K562 (cell line): ENCODE data around the gene TMEM158. TPM values are rescaled to one million over a fixed set of nuclear protein-coding genes. Genes with fewer than 3 reads are reported as not detected.

Experiments
- ATAC-seq: fragments of 200-7000 bp; cut with Tn5 transposase; 3 replicates; pipeline ENCODE4 v1.9.1; 2020; ENCODE audit warnings: moderate library complexity
- BruUV-seq: library from RNA; stranded (reverse); fragments of 400-500 nt; replicated peaks from 2 replicates; lab custom pipeline; 2021; lab: Mats Ljungman, UMichigan
- CTCF ChIA-PET: fragments of 300-600 bp; formaldehyde crosslinking; extraction: SDS; loops from one replicate; lab custom pipeline; 2021; ENCODE audit warnings: low intra/inter-chr PET ratio; lab: Yijun Ruan, JAX
- POLR2A ChIA-PET: fragments of 300-600, 350-650 bp; sonication (Branson Sonifier 250); formaldehyde crosslinking; extraction: SDS; loops from one replicate; lab custom pipeline; 2021; ENCODE audit warnings: antibody characterized with exemption, inconsistent platforms; lab: Yijun Ruan, JAX
- DNase-seq, 4 experiments: peaks; one replicate each; pipeline versions ENCODE4 v3.0.0 to v3.0.0-alpha.2; 2011 to 2018; ENCODE audit warnings: low spot score in 3 of 4, mixed read lengths in 3 of 4; ENCODE audit errors: extremely low read depth in 1 of 4
- FAIRE-seq: peaks from 2 replicates; lab custom pipeline; 2011; peaks lifted over from hg19 to GRCh38; lab: Jason Lieb, UNC
- H2AFZ ChIP-seq: 2 replicates; pipeline ENCODE4 v1.6.0; 2011; ENCODE audit warnings: low read depth, low read length, control low read depth, inconsistent platforms
- H3K27ac ChIP-seq: fragments of 200-600 bp; 3 replicates; pipeline ENCODE4 v1.8.0; 2011; ENCODE audit warnings: low read depth, mild to moderate bottlenecking, control low read depth, inconsistent platforms, low read length, moderate library complexity, mixed read lengths; ENCODE audit errors: extremely low read depth
- H3K27me3 ChIP-seq, 2 experiments: fragments of 300-600 bp in 1 of 2; 2 replicates in 1 of 2; 3 replicates in 1 of 2; pipeline versions ENCODE4 v1.6.0 to v1.8.0; 2011; ENCODE audit warnings: inconsistent platforms in 2 of 2, low read length in 2 of 2, mild to moderate bottlenecking in 1 of 2, mixed read lengths in 1 of 2, moderate library complexity in 1 of 2; ENCODE audit not compliant: control insufficient read depth in 2 of 2, insufficient read depth in 2 of 2
- H3K36me3 ChIP-seq: fragments of 300-600 bp; 3 replicates; pipeline ENCODE4 v1.8.0; 2011; ENCODE audit warnings: mild to moderate bottlenecking, low read length, inconsistent platforms; ENCODE audit not compliant: control insufficient read depth, insufficient read depth
- H3K4me1 ChIP-seq, 2 experiments: fragments of 200-600 bp in 1 of 2; replicated peaks in 1 of 2; 2 replicates in 1 of 2; 3 replicates in 1 of 2; pipeline versions ENCODE4 v1.5.1 to v1.8.0; 2011; ENCODE audit warnings: inconsistent platforms in 2 of 2, low read length in 2 of 2, mild to moderate bottlenecking in 1 of 2, mixed read lengths in 1 of 2, moderate library complexity in 1 of 2; ENCODE audit not compliant: control insufficient read depth in 2 of 2, insufficient read depth in 2 of 2
- H3K4me2 ChIP-seq: 2 replicates; pipeline ENCODE4 v1.6.1; 2011; ENCODE audit warnings: low read length, control low read depth, inconsistent platforms, mixed read lengths; ENCODE audit not compliant: insufficient read depth
- H3K4me3 ChIP-seq: fragments of 200-600 bp; sonication (generic), shearing (Covaris generic); 2 replicates; pipeline ENCODE4 v1.5.1; 2016; ENCODE audit warnings: control low read depth, inconsistent platforms
- H3K79me2 ChIP-seq: fragments of 200-600 bp; 3 replicates; pipeline ENCODE4 v1.8.0; 2011; ENCODE audit warnings: low read length, inconsistent platforms; ENCODE audit not compliant: control insufficient read depth, insufficient read depth
- H3K9ac ChIP-seq, 2 experiments: 2 replicates each; pipeline versions ENCODE4 v1.6.0 to v1.6.1; 2011; ENCODE audit warnings: low read depth in 2 of 2, low read length in 2 of 2, control low read depth in 1 of 2, inconsistent platforms in 1 of 2, mild to moderate bottlenecking in 1 of 2, mixed read lengths in 1 of 2; ENCODE audit not compliant: insufficient read depth in 1 of 2
- H3K9me1 ChIP-seq: one replicate; pipeline ENCODE4 v1.6.0; 2011; ENCODE audit warnings: inconsistent platforms, mild to moderate bottlenecking, low read length, moderate library complexity; ENCODE audit not compliant: control insufficient read depth, insufficient read depth
- H3K9me3 ChIP-seq: replicated peaks from 2 replicates; pipeline ENCODE4 v1.5.1; 2011; ENCODE audit warnings: low read depth, low read length, inconsistent platforms; ENCODE audit not compliant: control insufficient read depth, insufficient read depth
- H4K20me1 ChIP-seq: replicated peaks from 2 replicates; pipeline ENCODE4 v1.6.1; 2011; ENCODE audit warnings: low read length, inconsistent platforms, mixed read lengths; ENCODE audit not compliant: control insufficient read depth, insufficient read depth
- EGR1 ChIP-seq: fragments of 450-650 bp; conservative IDR thresholded peaks from 2 replicates; pipeline ENCODE4 v1.6.1; 2017; ENCODE audit warnings: mild to moderate bottlenecking
- FOS ChIP-seq: IDR thresholded peaks from 3 replicates; pipeline ENCODE4 v1.6.1; 2011; ENCODE audit not compliant: insufficient read length; ENCODE audit errors: extremely low read depth
- FOXK2 ChIP-seq, 2 experiments: fragments of 450-650 bp; IDR thresholded peaks in 1 of 2; conservative IDR thresholded peaks in 1 of 2; 2 replicates each; pipeline ENCODE4 v1.6.1; 2016; ENCODE audit warnings: low read depth in 2 of 2, mild to moderate bottlenecking in 1 of 2
- MED1 ChIP-seq: sonication (generic); formaldehyde crosslinking; IDR thresholded peaks from 2 replicates; pipeline ENCODE4 v1.8.1; 2023; ENCODE audit warnings: missing genetic modification reagents, borderline replicate concordance
- TAF1 ChIP-seq: IDR thresholded peaks from 2 replicates; pipeline ENCODE4 v1.6.1; 2011; ENCODE audit warnings: mild to moderate bottlenecking, low read length, moderate library complexity; ENCODE audit not compliant: insufficient read depth, control insufficient read depth, severe bottlenecking; ENCODE audit errors: extremely low read depth
- WGBS: fragments of 100-300 bp; shearing (Covaris generic); methylation state at CpG from one replicate; pipeline ENCODE4 v1.1.6; 2016; ENCODE audit warnings: low coverage, mixed read lengths; ENCODE audit not compliant: insufficient coverage; ENCODE audit errors: missing lambda C conversion rate; 5-methylcytosine and 5-hydroxymethylcytosine counted together
- in situ Hi-C: fragments of 300-500 bp; cut with MboI; formaldehyde crosslinking; loops from 4 replicates; pipeline ENCODE4 v1.15.0; 2018; ENCODE audit warnings: inconsistent platforms, mixed read lengths
- intact Hi-C: fragments of 100-400 bp; cut with micrococcal nuclease; formaldehyde crosslinking; loops from 2 replicates; pipeline ENCODE4 v1.14.2; 2022
- polyA plus RNA-seq, 8 experiments: library from polyadenylated mRNA; depleted of rRNA in 4 of 8; stranded (reverse) in 5 of 8; unstranded in 3 of 8; fragments of >200 nt; fragmentation: Nextera tagmentation in 2 of 8; fragmentation: Illumina TruSeq in 1 of 8; extraction: Ambion mirVana in 2 of 8; extraction: Trizol in 1 of 8; gene quantifications; 2 replicates each; pipeline versions ENCODE4 v1.2.1 to v1.2.3, GENCODE V29; 2011 to 2014; ENCODE audit warnings: inconsistent platforms in 1 of 8, missing spikeins in 1 of 8
- total RNA-seq, 7 experiments: library from RNA; depleted of rRNA in 6 of 7; stranded (reverse); fragments of >200 nt in 6 of 7; fragmentation: Illumina TruSeq in 2 of 7; extraction: Trizol in 2 of 7; gene quantifications; 2 replicates each; pipeline versions ENCODE4 v1.2.1 to v1.2.3, GENCODE V29; 2011 to 2021; ENCODE audit warnings: low replicate concordance in 1 of 7
- TF ChIP-seq, protein P1 (sequence below): fragments of 450-650 bp; IDR thresholded peaks from 2 replicates; pipeline ENCODE4 v1.6.1; 2016; ENCODE audit warnings: low read depth
- TF ChIP-seq, protein P2 (sequence below): sonication (generic); formaldehyde crosslinking; IDR thresholded peaks from 2 replicates; pipeline ENCODE4 v1.8.1; 2023; ENCODE audit warnings: mild to moderate bottlenecking, missing genetic modification reagents

Gene TMEM158
- total and polyA plus RNA-seq, 9 of the 15 experiments (the other 6 are each of a cell fraction or from before 2014, with no cell fraction given), result 2.2 to 46.5 (median 8.4) TPM

DNA sequence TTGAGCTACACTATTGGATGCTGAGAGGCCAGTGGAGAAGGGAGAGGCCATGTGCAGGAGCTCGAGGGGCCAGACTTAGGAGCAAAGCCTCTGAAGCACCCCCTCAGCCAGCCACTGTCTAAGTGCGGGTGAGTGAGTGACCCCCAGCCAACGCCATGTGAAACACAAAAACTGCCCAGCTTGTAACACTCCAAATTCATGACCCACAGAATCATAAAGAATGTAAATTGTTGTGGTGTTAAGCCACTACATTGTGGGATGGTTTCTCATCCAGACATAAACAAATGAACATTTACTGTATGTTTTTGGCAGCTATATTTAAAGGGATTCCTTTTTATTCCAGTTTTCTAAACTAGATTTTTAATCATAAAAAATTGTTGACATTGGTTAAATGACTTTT, 27.2 kb upstream of the TMEM158 start:
- in situ Hi-C loops (no loop called here), intact Hi-C loops (no loop called here)
- Histone ChIP-seq H3K9me1 (no peaks in the 10 kb centered on the region), H3K36me3 (no peaks in the 10 kb centered on the region), H3K4me3 (no peak overlapping the region), H3K9me3 (no peaks in the 10 kb centered on the region), H3K27me3 (no peaks in the 10 kb centered on the region), H3K9ac (no peak overlapping the region), H3K27ac (no peak overlapping the region), H2AFZ (peak overlapping the region; percentile 61), H3K79me2 (no peaks in the 10 kb centered on the region), H3K4me2 (no peak overlapping the region), H4K20me1 (no peaks in the 10 kb centered on the region), H3K4me1 (no peaks in the 10 kb centered on the region)
- ATAC-seq (no peak), FAIRE-seq (no peak), DNase-seq (no peak)
- BruUV-seq, result no TSS peak
- no peak for TF ChIP-seq FOS
- TF ChIP-seq, protein P1, sequence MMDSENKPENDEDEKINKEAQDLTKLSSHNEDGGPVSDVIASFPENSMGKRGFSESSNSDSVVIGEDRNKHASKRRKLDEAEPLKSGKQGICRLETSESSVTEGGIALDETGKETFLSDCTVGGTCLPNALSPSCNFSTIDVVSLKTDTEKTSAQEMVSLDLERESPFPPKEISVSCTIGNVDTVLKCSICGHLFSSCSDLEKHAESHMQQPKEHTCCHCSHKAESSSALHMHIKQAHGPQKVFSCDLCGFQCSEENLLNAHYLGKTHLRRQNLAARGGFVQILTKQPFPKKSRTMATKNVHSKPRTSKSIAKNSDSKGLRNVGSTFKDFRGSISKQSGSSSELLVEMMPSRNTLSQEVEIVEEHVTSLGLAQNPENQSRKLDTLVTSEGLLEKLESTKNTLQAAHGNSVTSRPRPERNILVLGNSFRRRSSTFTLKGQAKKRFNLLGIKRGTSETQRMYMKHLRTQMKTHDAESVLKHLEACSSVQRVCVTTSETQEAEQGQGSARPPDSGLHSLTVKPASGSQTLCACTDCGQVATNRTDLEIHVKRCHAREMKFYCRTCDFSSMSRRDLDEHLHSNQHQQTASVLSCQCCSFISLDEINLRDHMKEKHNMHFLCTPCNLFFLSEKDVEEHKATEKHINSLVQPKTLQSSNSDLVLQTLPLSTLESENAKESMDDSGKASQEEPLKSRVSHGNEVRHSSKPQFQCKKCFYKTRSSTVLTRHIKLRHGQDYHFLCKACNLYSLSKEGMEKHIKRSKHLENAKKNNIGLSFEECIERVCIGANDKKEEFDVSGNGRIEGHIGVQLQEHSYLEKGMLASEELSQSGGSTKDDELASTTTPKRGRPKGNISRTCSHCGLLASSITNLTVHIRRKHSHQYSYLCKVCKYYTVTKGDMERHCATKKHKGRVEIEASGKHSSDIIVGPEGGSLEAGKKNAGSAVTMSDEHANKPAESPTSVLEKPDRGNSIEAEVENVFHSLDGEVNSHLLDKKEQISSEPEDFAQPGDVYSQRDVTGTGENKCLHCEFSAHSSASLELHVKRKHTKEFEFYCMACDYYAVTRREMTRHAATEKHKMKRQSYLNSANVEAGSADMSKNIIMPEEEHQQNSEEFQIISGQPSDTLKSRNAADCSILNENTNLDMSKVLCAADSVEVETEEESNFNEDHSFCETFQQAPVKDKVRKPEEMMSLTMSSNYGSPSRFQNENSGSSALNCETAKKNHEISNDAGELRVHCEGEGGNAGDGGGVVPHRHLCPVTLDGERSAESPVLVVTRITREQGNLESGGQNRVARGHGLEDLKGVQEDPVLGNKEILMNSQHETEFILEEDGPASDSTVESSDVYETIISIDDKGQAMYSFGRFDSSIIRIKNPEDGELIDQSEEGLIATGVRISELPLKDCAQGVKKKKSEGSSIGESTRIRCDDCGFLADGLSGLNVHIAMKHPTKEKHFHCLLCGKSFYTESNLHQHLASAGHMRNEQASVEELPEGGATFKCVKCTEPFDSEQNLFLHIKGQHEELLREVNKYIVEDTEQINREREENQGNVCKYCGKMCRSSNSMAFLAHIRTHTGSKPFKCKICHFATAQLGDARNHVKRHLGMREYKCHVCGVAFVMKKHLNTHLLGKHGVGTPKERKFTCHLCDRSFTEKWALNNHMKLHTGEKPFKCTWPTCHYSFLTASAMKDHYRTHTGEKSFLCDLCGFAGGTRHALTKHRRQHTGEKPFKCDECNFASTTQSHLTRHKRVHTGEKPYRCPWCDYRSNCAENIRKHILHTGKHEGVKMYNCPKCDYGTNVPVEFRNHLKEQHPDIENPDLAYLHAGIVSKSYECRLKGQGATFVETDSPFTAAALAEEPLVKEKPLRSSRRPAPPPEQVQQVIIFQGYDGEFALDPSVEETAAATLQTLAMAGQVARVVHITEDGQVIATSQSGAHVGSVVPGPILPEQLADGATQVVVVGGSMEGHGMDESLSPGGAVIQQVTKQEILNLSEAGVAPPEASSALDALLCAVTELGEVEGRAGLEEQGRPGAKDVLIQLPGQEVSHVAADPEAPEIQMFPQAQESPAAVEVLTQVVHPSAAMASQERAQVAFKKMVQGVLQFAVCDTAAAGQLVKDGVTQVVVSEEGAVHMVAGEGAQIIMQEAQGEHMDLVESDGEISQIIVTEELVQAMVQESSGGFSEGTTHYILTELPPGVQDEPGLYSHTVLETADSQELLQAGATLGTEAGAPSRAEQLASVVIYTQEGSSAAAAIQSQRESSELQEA, result no peak
- TF ChIP-seq, protein P2, sequence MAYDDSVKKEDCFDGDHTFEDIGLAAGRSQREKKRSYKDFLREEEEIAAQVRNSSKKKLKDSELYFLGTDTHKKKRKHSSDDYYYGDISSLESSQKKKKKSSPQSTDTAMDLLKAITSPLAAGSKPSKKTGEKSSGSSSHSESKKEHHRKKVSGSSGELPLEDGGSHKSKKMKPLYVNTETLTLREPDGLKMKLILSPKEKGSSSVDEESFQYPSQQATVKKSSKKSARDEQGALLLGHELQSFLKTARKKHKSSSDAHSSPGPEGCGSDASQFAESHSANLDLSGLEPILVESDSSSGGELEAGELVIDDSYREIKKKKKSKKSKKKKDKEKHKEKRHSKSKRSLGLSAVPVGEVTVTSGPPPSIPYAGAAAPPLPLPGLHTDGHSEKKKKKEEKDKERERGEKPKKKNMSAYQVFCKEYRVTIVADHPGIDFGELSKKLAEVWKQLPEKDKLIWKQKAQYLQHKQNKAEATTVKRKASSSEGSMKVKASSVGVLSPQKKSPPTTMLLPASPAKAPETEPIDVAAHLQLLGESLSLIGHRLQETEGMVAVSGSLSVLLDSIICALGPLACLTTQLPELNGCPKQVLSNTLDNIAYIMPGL, result no peak
- no peak for TF ChIP-seq EGR1
- no peak for TF ChIP-seq FOXK2 (conservative IDR thresholded peaks at IDR 0.05 in 1 of 2, IDR thresholded peaks at IDR 0.05 in 1 of 2; ENCODE audit: low read depth in 2 of 2)
- no peak for TF ChIP-seq MED1
- no peak for TF ChIP-seq TAF1
- ChIA-PET CTCF (no interaction called here), POLR2A (interaction anchor here (0.8 to 1.4 kb wide), 2 partner anchors 11 to 191 kb away, joined by 3 to 5 read pairs; no protein-coding TSS in a partner anchor)
- 56% methylated on average over 3 of the region's 3 CpGs for WGBS
